Forelimb muscle (tissue), 1 donor: ENCODE data around the gene KRT37. TPM values are rescaled to one million over a fixed set of nuclear protein-coding genes. Genes with fewer than 3 reads are reported as not detected.
"Not testable (repeated sequence)": the region's sequence is repeated elsewhere in the genome, so short reads cannot be mapped to it uniquely, and the experiment has no call there.

Experiments
- DNase-seq: peaks from one replicate; pipeline ENCODE4 v3.0.0-alpha.2; 2013; ENCODE audit warnings: low read depth
- polyA plus RNA-seq: library from polyadenylated mRNA; unstranded; fragments of 120-200 nt; gene quantifications from one replicate; pipeline ENCODE4 v1.2.1, GENCODE V29; 2013; ENCODE audit not compliant: insufficient read length

Gene KRT37
- polyA plus RNA-seq, 1 donor: not detected

GRCh38 chr17:41434415-41434814 lies 10.0 kb upstream of the KRT37 start:
- DNase-seq: no peak

- DNase-seq: no peak
Observed at GRCh38 chr17:41434005-41434404, 9.6 kb upstream of the KRT37 start.

- DNase-seq: no peak
Observed at GRCh38 chr17:41433586-41433985, 9.2 kb upstream of the KRT37 start.

GRCh38 chr17:41430376-41430775 lies 6.0 kb upstream of the KRT37 start:
- DNase-seq: not testable (repeated sequence)

- no peak for DNase-seq
Observed at GRCh38 chr17:41429667-41430066, 5.3 kb upstream of the KRT37 start.

- DNase-seq: no peak
Observed at GRCh38 chr17:41428591-41429291, 4.4 kb upstream of the KRT37 start.

- DNase-seq: not testable (repeated sequence)
Observed at GRCh38 chr17:41422586-41422985, 1.8 kb downstream of the KRT37 start.

GRCh38 chr17:41421617-41422016 lies 2.8 kb downstream of the KRT37 start:
- DNase-seq: no peak

GRCh38 chr17:41421116-41421515 lies 3.3 kb downstream of the KRT37 start:
- DNase-seq: no peak

GRCh38 chr17:41420134-41420533 lies 4.3 kb downstream of the KRT37 start:
- DNase-seq: no peak

GRCh38 chr17:41419716-41420115 lies 4.7 kb downstream of the KRT37 start:
- DNase-seq: no peak

- DNase-seq: no peak
Observed at GRCh38 chr17:41418116-41418860, 6.1 kb downstream of the KRT37 start.

- DNase-seq: no peak
Observed at GRCh38 chr17:41417576-41418015, 6.8 kb downstream of the KRT37 start.

GRCh38 chr17:41417127-41417526 lies 7.3 kb downstream of the KRT37 start:
- no peak for DNase-seq

GRCh38 chr17:41416479-41416878 lies 7.9 kb downstream of the KRT37 start:
- no peak for DNase-seq

- no peak for DNase-seq
Observed at GRCh38 chr17:41415833-41416335, 8.5 kb downstream of the KRT37 start.

GRCh38 chr17:41415411-41415810 lies 9.0 kb downstream of the KRT37 start:
- no peak for DNase-seq

- DNase-seq: no peak
Observed at GRCh38 chr17:41413982-41414381, 10.4 kb downstream of the KRT37 start.

- DNase-seq: no peak
Observed at GRCh38 chr17:41413353-41413957, 10.9 kb downstream of the KRT37 start.

- no peak for DNase-seq
Observed at GRCh38 chr17:41411072-41411840, 13.1 kb downstream of the KRT37 start.

- DNase-seq: no peak
Observed at GRCh38 chr17:41407226-41407625, 17.2 kb downstream of the KRT37 start.

- DNase-seq: no peak
Observed at GRCh38 chr17:41406205-41406604, 18.2 kb downstream of the KRT37 start.
